ENCODE measurements around the gene MMP7. TPM values are rescaled to one million over a fixed set of nuclear protein-coding genes. Genes with fewer than 3 reads are reported as not detected.
"Not testable (repeated sequence)": the region's sequence is repeated elsewhere in the genome, so short reads cannot be mapped to it uniquely, and the experiment has no call there.

The MMP7 gene
- total RNA-seq, 2 experiments from 2014 or later = not detected

- H3K4me3 Mint-ChIP-seq = no peak overlapping the region
- no peak for DNase-seq
- CTCF ChIA-PET = no interaction called here
- no peak overlapping the region for H3K27ac Mint-ChIP-seq
- no peaks in the 10 kb centered on the region for H3K4me1 Mint-ChIP-seq
- H3K9me3 Mint-ChIP-seq = no peaks in the 10 kb centered on the region
- no peaks in the 10 kb centered on the region for H3K36me3 Mint-ChIP-seq (ENCODE audit: low read depth)
- POLR2A ChIA-PET = no interaction called here
- peaks cover 5% of the 10 kb centered on the region for H3K27me3 Mint-ChIP-seq
Measured at GRCh38 chr11:102510439-102511135, 20.0 kb downstream of the MMP7 start.

GRCh38 chr11:102502831-102503230, 27.7 kb downstream of the MMP7 start:
- H3K9me3 Mint-ChIP-seq; CTCF ChIA-PET; POLR2A ChIA-PET; H3K36me3 Mint-ChIP-seq (ENCODE audit: low read depth); H3K4me3 Mint-ChIP-seq; DNase-seq; H3K4me1 Mint-ChIP-seq; H3K27ac Mint-ChIP-seq: not testable (repeated sequence)
- H3K27me3 Mint-ChIP-seq = peaks cover 53% of the 10 kb centered on the region

- DNase-seq = no peak
- no peaks in the 10 kb centered on the region for H3K4me1 Mint-ChIP-seq
- no peak overlapping the region for H3K27ac Mint-ChIP-seq
- H3K27me3 Mint-ChIP-seq = peaks cover 54% of the 10 kb centered on the region
- no peak overlapping the region for H3K4me3 Mint-ChIP-seq
- no peaks in the 10 kb centered on the region for H3K36me3 Mint-ChIP-seq (ENCODE audit: low read depth)
- H3K9me3 Mint-ChIP-seq = no peaks in the 10 kb centered on the region
- POLR2A ChIA-PET = no interaction called here
- CTCF ChIA-PET = interaction anchor here (0.9 to 2.0 kb wide), 3 partner anchors 18 to 213 kb away, joined by 3 to 5 read pairs (median 4); no protein-coding TSS in a partner anchor
Measured at GRCh38 chr11:102500829-102501228, 29.7 kb downstream of the MMP7 start.

- ChIA-PET POLR2A (no interaction called here), CTCF (interaction anchor here (0.8 to 2.0 kb wide), 5 partner anchors 8 to 109 kb away, joined by 3 to 5 read pairs (median 4); no protein-coding TSS in a partner anchor)
- Mint-ChIP-seq H3K27me3 (peaks cover 48% of the 10 kb centered on the region), H3K4me1 (peaks cover 6% of the 10 kb centered on the region), H3K36me3 (ENCODE audit: low read depth) (no peaks in the 10 kb centered on the region), H3K9me3 (no peaks in the 10 kb centered on the region), H3K27ac (no peak overlapping the region), H3K4me3 (no peak overlapping the region)
- DNase-seq = no peak
Measured at GRCh38 chr11:102499931-102500330, 30.6 kb downstream of the MMP7 start.

- Mint-ChIP-seq H3K4me1 (peaks cover 10% of the 10 kb centered on the region), H3K9me3 (no peaks in the 10 kb centered on the region), H3K36me3 (ENCODE audit: low read depth) (no peaks in the 10 kb centered on the region), H3K27ac (no peak overlapping the region), H3K27me3 (peaks cover 44% of the 10 kb centered on the region), H3K4me3 (no peak overlapping the region)
- CTCF ChIA-PET = interaction anchor here (0.7 to 2.0 kb wide), 6 partner anchors 10 to 167 kb away, joined by 3 to 5 read pairs (median 4); no protein-coding TSS in a partner anchor
- POLR2A ChIA-PET = interaction anchor here (0.6 kb wide), 1 partner anchor 114 kb away, joined by 3 read pairs; no protein-coding TSS in a partner anchor
- DNase-seq = no peak
Measured at GRCh38 chr11:102499151-102499550, 31.4 kb downstream of the MMP7 start.

- ChIA-PET CTCF (interaction anchor here (1.3 to 1.6 kb wide), 3 partner anchors 107 to 203 kb away, joined by 7 to 10 read pairs (median 8); no protein-coding TSS in a partner anchor), POLR2A (no interaction called here)
- no peaks in the 10 kb centered on the region for H3K9me3 Mint-ChIP-seq
- no peak overlapping the region for H3K4me3 Mint-ChIP-seq
- H3K27me3 Mint-ChIP-seq = peaks cover 28% of the 10 kb centered on the region
- H3K36me3 Mint-ChIP-seq (ENCODE audit: low read depth) = no peaks in the 10 kb centered on the region
- no peak for DNase-seq
- no peak overlapping the region for H3K27ac Mint-ChIP-seq
- peaks cover 18% of the 10 kb centered on the region for H3K4me1 Mint-ChIP-seq
Measured at GRCh38 chr11:102497061-102497460, 33.5 kb downstream of the MMP7 start.

GRCh38 chr11:102495161-102496042, 35.1 kb downstream of the MMP7 start:
- peak; percentile 70 for DNase-seq
- no peak overlapping the region for H3K4me3 Mint-ChIP-seq
- ChIA-PET POLR2A (interaction anchor here (1.1 kb wide), 1 partner anchor 117 kb away, joined by 4 read pairs; no protein-coding TSS in a partner anchor), CTCF (interaction anchor here (0.6 to 1.7 kb wide), 14 partner anchors 8 to 201 kb away, joined by 3 to 10 read pairs (median 4); no protein-coding TSS in a partner anchor)
- H3K27me3 Mint-ChIP-seq = peaks cover 17% of the 10 kb centered on the region
- no peaks in the 10 kb centered on the region for H3K9me3 Mint-ChIP-seq
- peaks cover 18% of the 10 kb centered on the region for H3K4me1 Mint-ChIP-seq
- peak overlapping the region; percentile 7 for H3K27ac Mint-ChIP-seq
- no peaks in the 10 kb centered on the region for H3K36me3 Mint-ChIP-seq (ENCODE audit: low read depth)

GRCh38 chr11:102494216-102494615, 36.3 kb downstream of the MMP7 start:
- Mint-ChIP-seq H3K4me3 (no peak overlapping the region), H3K36me3 (ENCODE audit: low read depth) (no peaks in the 10 kb centered on the region), H3K9me3 (no peaks in the 10 kb centered on the region), H3K27ac (no peak overlapping the region), H3K27me3 (peaks cover 15% of the 10 kb centered on the region), H3K4me1 (peaks cover 20% of the 10 kb centered on the region)
- DNase-seq = no peak
- ChIA-PET CTCF (interaction anchor here (0.9 to 1.5 kb wide), 2 partner anchors 60 to 152 kb away, joined by 3 to 5 read pairs; no protein-coding TSS in a partner anchor), POLR2A (no interaction called here)

GRCh38 chr11:102493524-102493923, 37.0 kb downstream of the MMP7 start:
- DNase-seq = no peak
- no peak overlapping the region for H3K27ac Mint-ChIP-seq
- H3K36me3 Mint-ChIP-seq (ENCODE audit: low read depth) = no peaks in the 10 kb centered on the region
- ChIA-PET POLR2A (interaction anchor here (0.6 kb wide), 1 partner anchor 42 kb away, joined by 3 read pairs; no protein-coding TSS in a partner anchor), CTCF (interaction anchor here (0.6 to 1.5 kb wide), 3 partner anchors 61 to 152 kb away, joined by 3 to 5 read pairs (median 4); no protein-coding TSS in a partner anchor)
- peaks cover 11% of the 10 kb centered on the region for H3K27me3 Mint-ChIP-seq
- H3K4me3 Mint-ChIP-seq = no peak overlapping the region
- peaks cover 20% of the 10 kb centered on the region for H3K4me1 Mint-ChIP-seq
- H3K9me3 Mint-ChIP-seq = no peaks in the 10 kb centered on the region

GRCh38 chr11:102491969-102492368, 38.6 kb downstream of the MMP7 start:
- POLR2A ChIA-PET = no interaction called here
- no peaks in the 10 kb centered on the region for H3K9me3 Mint-ChIP-seq
- H3K36me3 Mint-ChIP-seq (ENCODE audit: low read depth) = no peaks in the 10 kb centered on the region
- CTCF ChIA-PET = interaction anchor here (2.0 kb wide), 1 partner anchor 102 kb away, joined by 5 read pairs; no protein-coding TSS in a partner anchor
- no peak overlapping the region for H3K27ac Mint-ChIP-seq
- H3K4me1 Mint-ChIP-seq = peaks cover 34% of the 10 kb centered on the region
- DNase-seq = no peak
- peaks cover 6% of the 10 kb centered on the region for H3K27me3 Mint-ChIP-seq
- no peak overlapping the region for H3K4me3 Mint-ChIP-seq

- Mint-ChIP-seq H3K9me3 (no peaks in the 10 kb centered on the region), H3K27ac (no peak overlapping the region), H3K4me1 (peaks cover 25% of the 10 kb centered on the region), H3K36me3 (ENCODE audit: low read depth) (no peaks in the 10 kb centered on the region), H3K27me3 (peaks cover 2% of the 10 kb centered on the region), H3K4me3 (no peak overlapping the region)
- ChIA-PET POLR2A (no interaction called here), CTCF (interaction anchor here (1.0 to 1.5 kb wide), 3 partner anchors 10 to 13 kb away, joined by 3 read pairs; no protein-coding TSS in a partner anchor)
- no peak for DNase-seq
Measured at GRCh38 chr11:102489186-102490145, 41.1 kb downstream of the MMP7 start.

- ChIA-PET POLR2A (no interaction called here), CTCF (interaction anchor here (0.9 to 1.9 kb wide), 7 partner anchors 8 to 195 kb away, joined by 3 to 5 read pairs (median 3); no protein-coding TSS in a partner anchor)
- H3K36me3 Mint-ChIP-seq (ENCODE audit: low read depth) = no peaks in the 10 kb centered on the region
- no peak overlapping the region for H3K27ac Mint-ChIP-seq
- DNase-seq = no peak
- peaks cover 25% of the 10 kb centered on the region for H3K4me1 Mint-ChIP-seq
- H3K27me3 Mint-ChIP-seq = peaks cover 2% of the 10 kb centered on the region
- no peaks in the 10 kb centered on the region for H3K9me3 Mint-ChIP-seq
- no peak overlapping the region for H3K4me3 Mint-ChIP-seq
Measured at GRCh38 chr11:102488208-102488607, 42.3 kb downstream of the MMP7 start.
